HG02885 (cell line): ENCODE measurements around the gene RARB.

Source experiments
- ATAC-seq: cut with Tn5 transposase; IDR thresholded peaks from one replicate; pipeline ENCODE4 v1.9.1; 2021; ENCODE audit warnings: mild to moderate bottlenecking; ENCODE audit not compliant: unreplicated experiment, poor library complexity

RARB gene

DNA sequence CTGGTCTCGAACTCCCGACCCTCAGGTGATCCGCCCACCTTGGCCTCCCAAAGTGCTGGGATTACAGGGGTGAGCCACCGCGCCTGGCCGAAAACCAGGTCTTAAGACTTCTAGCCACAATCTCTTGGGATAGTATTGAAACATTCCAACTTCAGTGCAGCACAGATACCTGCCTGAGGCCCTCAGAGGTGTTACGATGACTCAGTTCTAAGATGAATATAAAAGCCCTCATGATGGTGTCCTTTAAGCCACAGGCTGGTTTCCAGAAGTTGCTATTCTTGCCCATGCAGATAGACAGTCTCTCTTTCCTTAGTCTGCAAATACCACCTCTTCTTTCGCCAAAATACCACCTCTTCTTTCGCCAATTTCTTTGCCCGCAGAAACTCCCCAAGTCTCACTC lies 69.0 kb downstream of the RARB start:
- ATAC-seq: no peak

DNA sequence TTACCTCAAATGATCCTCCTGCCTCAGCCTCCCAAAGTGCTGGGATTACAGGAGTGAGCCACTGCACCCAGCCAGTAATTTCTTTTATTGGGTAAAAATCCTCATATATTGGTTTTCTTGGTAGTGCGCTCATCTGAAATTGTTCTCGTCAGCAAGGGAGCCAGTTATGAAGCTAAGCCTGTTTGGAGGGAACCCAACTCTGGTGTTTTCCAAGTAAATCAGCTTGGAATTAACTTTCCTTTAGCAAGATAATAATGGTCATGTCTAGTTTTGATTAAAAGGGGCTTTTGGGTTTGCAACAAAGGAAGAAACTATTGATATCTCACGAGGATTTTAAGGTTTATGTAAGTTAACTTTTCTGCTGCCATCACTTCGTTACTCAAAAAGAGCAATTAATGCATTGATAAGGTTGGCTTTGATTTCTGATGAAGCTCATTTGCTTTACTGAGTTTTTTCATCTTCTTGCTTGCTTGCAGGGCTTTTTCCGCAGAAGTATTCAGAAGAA lies 72.7 kb downstream of the RARB start:
- ATAC-seq: no peak

DNA sequence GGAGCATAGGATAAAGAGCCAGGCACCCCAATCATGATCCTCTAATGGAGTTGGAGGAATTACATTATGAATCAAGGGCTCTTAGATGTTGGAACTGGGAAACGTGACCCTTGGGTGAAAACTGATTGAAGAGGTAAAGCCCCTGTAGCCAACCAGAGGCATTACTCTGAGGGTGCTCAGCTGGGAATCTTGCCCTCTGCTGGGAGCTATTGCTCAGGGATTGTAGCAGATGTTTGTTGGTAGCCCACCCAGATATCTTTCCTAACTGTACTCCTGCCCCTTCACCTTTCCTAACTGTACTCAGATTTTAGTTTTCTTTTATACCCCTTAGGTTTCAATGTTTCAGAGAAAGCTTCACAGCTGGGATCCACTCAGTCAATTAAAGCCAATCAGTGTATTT lies 74.2 kb downstream of the RARB start:
- no peak for ATAC-seq

DNA sequence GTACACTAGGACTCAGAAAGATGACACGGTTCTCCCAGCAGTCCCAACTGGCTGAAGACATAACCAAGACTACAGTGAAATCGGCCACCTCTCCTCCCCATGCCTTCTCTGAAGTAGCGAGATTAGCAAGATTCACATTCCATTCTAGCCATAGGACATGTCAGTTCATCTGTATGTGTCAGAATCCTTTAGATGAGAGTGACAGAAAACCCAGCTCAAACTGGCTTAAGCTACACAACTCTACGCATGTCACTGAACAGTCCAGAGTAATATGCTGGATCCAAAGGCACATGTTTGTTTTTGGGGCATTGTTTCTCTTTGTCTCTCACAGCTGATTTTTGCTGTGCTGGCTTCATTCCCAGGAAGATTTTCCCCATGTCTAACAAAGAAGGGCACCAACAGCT lies 75.8 kb downstream of the RARB start:
- ATAC-seq: no peak

DNA sequence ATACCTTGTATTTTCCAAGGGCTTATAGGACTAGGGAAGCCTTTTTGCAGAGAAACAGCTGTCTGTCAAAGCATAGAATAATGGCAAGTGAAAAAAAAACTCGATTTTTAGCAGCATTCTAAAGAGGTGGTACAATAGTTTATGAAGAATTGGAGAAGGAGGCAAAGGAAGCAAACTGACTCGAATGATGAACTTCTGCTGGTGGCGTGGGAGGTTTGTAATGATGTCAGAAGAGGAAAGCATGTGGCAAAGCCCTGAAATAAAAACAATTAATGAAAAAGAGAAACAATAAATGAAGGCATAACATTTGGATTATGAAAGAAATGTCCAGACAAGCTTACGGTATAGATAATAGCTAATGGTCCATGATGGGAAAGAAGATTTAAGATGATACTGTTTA lies 77.5 kb downstream of the RARB start:
- ATAC-seq: no peak

DNA sequence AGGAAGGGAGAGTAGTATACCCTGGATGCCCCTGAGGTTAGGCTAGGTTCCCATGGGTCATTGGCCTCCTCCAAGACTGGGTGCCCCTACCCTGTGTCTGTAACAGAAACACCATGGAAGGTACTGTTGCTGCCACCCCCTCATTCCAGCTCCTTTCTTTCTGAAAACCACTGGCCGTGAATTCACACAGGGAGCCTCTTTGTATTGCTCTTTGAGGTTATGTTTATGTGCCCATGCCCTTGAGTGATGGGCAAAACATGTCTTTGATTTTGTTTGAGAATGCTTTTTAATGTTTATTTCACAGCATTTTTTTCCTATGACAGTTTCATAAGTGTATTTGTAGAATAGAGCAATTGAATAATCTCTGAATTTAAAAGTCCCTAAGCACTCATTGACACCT lies 79.7 kb downstream of the RARB start:
- no peak for ATAC-seq

DNA sequence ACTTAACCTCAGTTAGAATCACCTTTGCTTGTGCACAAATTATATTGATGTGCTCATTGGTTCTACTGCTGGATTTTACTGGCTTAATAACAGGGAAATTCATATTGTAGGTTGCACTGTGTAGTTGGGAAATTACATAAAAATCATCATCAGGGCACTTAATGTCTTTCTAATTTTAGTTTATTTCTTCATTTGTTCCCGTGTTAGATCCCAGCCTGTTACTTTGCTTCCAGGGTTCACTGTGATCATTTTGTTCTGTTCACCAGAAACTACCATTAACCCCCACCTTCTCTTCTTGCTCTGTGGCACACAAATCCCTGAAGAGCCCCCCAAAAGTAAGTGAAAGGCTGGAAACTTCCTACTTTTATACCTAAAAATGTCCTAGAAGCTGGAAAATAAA lies 80.4 kb downstream of the RARB start:
- no peak for ATAC-seq

DNA sequence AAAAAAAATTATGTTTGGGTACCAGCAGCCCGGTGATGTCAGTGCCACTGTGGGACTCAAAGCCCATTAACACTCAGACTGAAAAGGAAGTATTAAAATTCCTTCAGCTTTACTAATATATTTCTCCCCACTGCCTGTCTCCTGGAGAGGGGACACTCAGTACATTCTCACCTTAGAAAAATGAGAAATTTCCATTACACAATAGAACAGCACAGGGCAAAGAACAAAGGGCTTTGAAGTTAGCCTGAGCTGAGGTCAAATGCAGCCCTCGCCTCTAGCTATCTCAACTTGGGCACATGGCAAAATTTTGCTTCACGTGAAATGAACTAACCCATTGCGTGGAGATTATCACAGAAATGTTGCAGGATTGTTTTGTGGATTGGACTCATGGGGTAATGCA lies 80.8 kb downstream of the RARB start:
- no peak for ATAC-seq

DNA sequence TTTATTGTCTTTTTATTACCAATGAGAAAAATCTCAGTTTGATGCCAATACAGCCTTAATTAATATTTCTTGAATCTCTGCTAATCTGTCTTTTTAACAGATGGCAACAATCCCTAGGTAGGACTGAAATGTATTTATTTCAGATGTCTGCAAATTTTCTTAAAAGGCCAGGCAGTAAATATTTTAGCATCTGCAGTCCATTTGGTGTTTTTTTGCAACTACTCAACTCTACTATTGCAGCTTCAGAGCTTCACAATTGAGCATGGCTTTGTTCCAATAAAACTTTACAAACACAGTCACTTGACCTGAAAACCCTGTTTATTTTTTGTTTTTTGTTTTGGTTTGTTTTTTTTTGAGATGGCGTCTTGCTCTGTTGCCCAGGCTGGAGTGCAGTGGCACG lies 82.7 kb downstream of the RARB start:
- ATAC-seq: no peak

DNA sequence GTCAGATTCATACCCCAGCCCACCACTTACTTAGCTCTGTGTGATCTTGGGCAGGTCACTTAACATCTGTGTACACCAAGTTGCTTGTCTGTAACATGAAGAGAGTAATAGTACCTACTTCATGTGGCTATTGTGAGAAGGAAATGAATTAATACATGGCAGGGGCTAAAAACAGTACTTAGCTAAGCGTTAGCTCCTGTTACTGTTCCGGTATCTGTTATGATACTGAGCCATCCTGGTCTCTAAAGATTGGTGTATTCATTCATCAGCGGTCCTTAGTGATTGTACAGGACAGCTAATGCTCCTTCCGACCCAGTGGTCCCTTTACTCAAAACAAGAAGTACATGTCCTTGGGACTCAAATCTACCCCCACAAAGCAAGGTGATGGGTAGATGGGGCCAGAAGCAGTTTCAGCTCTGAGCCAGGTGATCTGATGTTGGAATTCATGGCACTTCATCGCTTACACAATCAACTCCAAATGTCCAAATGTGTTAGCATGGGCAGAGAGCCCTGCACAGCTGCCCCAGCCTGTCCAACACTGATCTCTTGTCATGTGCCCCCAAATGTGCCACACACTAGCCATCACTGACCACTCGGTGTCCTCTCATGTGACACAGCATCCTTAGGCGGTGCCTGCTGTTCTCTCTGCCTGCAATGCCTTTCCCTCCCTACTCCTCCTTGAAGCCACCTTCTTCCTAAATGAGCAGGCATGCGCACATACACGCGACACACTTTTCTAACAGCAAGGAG lies 84.1 kb downstream of the RARB start:
- no peak for ATAC-seq

DNA sequence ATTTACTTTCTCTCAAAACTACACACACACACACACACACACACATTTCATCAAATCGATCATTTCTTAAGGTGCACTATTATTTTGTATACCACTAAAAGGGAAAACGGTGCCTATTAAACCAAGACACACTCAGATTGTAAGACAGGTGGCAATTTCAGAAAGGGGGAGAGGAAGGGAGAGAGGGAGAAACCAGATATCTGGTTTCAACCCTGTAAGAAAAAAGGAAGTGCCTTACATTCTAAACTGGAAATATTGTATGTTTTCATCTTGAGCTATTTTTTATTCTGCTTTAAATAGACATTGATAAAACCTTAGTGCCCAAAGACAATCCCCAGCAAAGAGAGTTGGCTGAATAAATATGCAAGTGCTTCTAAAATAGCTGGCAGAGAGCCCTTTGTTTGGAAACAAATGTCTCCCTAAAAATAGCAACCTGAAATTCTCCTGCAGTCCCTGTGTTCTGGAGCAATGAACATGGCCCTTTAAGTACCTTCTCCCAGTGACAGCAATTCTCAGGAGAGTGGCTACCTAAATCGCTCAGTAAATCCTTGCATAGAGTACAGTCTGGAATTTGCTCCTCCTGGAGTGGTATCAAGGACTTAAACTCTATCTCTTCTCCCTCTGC lies 85.7 kb downstream of the RARB start:
- no peak for ATAC-seq

DNA sequence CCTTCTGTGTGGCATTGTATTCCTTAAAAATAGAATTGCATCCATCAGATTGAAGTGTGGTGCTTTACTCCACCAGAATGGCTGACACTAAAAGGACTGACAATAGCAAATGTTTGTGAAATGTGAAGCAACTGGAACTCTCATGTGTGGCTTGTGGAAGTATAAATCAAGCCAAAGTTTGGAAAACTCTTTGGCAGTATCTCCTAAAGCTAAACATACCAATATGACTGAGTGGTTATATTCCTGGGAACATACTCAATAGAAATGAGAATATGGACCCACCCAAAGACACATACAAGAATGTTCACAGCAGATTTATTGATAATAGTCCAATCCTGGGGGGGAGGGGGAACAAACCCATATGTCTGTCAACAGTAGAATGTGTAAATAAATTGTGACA lies 87.1 kb downstream of the RARB start:
- ATAC-seq: no peak

DNA sequence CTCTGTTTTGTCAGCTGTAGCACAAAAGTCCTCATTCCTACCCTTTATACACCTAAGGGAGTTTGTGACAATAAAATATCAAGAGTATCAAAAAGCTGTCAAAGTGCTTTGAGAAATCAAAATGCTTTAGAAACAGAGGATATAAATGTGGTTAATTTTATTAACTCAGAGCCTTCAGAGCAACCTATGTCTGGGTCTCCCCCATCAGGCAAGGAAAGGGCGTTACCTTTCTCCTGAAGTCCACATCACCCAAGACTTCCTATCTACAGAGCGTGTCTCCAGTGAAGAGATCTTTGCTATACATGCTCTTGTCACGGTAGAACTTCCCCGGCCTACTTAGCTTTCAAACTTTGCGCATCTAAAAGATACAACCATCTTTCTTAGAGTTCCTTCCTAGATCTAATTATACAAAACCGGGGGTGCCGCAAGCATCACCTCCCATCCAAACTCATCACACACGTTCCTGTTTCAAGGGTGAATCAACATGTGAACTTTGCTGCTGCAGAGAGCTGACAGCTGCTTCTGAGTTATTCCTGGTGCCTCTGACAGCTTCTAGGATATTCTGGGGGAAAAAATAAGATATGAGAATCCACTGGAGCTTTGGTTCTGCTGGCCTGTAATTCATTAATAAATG lies 93.0 kb downstream of the RARB start:
- ATAC-seq: no peak

DNA sequence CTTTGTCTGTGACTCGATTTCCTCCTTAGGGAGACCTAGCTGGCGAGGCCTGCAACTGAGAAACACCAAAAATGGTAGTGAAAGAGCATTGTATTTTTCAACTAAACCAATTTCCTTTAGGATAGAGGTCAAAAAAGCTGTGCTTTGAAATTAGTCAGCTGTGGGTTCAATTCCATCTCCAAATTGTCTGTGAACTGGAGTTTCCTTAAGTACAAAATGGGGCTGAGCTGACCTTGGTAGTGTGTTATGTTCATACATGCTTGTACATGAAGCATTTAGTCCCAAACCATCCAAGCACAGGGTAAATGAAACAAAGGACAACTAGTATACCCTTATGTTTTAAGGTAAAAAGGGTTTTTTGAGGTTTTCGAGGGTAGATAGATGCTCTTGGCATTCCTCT lies 99.3 kb downstream of the RARB start:
- ATAC-seq: no peak

DNA sequence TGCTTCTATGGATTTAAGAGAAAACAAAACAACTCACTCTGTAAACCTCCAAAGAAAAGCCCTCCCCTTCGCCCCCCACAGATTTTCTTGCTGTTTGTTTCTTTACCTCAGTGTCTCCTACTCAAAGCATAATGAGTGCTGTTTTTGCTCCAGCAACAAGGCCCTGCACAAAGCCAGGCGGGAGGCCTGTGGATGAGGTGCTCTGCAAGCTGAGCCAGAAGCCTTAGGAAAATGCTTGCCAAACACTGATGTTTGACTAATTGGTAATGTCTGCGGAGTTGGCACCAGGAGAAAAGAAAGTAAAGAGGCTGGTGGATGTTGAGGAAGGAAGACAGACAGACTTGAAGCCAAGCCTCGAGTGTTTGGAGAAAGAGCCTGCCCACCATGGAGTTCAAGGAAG lies 99.7 kb downstream of the RARB start:
- no peak for ATAC-seq

DNA sequence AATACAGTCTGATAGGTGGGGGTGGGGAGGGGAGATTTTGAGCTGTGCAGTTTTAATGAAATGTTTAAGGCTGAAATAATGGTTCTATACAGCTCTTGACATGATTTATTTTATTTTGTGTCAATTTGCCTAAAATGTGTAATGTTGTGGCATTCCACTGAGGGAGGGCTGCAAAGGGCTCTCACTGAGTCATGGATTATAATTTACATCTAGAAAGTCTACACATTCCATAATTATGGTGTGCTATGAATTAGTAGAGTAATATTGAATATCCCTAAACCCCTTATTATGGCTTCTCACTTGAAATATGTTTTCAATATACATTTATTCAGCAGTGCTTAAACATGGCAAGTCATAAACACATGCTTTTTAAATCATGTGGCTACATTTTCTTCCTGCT lies 103.9 kb downstream of the RARB start:
- ATAC-seq: no peak

DNA sequence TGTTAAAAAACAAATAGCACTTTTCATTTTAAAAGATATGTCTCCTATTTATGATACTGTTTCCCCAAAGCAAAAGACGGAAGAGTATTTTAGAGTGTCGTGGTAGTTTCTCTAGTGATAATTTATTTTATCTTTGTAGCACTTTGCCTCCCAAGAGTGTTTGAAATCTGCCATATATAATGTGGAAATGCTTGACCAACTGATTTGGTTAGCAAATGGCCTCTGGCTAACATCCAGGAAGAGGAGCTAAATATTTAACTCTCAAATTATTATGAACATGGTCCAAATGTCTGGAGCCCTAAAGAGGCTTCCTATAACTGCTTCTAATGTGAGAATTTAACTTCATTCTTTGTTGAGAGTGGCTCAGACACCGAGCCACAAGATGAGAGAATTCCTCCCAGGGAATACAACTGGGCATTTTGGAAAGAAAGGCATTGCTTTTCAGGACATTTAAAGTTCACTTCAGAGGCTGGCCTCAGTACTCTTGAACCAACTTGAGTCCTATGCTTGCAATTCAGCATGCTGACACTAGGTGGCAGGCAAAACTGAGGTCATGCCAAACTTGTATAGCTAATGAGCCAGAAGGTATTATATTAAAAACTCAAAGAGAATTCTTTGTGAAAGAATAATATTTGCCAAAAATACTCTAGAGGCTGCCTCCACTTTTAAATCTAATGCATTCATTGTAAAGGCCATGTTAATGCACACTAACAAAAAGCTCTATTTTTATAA lies 104.5 kb downstream of the RARB start:
- ATAC-seq: peak; percentile 50

DNA sequence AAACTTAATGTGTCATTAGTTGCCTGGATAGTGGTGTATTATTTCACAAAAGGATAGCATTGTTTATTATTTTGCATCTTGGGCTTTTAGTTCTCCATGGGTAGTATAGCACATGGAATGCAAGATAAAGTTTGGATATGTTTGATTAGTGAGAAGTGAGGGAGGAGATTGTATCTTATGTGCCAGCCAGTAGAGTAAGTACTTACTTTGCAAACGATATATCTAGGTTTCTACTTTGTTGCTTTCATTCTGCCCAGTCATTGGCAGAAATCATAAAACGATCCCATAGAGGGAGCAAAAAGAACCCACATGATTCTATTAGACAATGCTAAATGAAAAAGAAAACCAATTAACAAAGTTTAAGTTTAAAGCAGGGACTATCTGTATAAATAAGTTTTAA lies 105.3 kb downstream of the RARB start:
- ATAC-seq: no peak

DNA sequence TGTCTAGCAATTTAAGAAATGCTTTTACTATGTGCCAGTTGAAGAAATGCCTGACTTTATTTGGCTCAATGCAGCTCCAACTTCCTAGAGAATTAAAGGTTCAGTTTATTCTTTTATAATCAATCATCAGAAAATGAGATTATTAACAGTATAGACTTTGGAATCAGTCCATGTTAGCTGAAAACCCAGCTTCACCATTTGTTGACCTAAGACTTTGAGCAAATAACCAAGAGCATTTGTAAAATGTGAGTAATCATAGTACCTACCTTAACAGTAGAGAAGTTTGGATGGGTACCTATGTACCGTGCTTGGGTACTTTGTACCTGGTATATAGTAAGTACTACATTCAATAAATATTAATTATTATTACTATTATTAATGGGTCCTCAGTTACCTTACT lies 105.9 kb downstream of the RARB start:
- no peak for ATAC-seq

DNA sequence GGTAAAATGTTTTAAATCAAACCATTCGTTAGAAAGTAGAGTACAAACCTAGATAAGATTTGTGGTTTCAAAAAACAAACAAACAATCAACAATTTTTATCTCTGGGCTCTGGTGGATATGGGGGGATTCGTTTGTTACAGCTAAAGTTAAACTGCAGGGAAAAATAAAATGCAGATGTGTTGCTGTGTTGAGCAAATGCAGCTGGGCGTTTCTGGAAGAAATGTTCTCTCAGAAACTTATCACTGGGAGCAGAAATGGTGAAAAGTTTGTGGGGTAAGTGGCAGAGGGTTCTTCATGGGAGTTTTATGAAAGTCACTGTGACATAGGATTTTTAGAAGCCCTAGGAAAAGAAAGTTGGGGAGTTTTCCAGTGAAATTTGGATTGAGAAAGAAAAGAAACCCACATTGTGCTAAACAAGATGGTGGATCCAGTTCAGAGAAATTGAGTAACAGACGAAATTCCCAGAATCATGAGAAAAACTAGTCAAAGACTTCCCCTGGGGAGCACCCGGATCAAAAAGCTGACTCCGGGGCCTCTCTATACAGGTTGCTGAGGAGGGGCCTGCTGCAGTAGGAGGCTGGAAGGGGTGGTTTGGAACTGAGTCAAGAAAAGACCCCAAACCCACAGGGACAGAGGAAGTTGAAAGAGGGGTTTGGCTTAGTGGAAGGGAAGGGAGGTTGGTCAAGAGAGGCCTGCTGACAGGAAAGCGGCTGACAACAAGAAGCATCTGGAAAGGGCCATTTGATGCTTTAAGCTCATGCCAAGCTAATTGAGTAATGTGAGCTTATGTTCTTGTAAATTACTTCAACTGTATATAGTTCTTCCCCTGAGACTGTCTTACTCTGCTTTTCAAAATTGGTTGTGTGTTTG lies 108.7 kb downstream of the RARB start:
- no peak for ATAC-seq
